Prostate gland (tissue), 2 donors: ENCODE data around the gene PAOX. TPM values are rescaled to one million over a fixed set of nuclear protein-coding genes. Genes with fewer than 3 reads are reported as not detected.

Experiments
- DNase-seq: peaks from one replicate; pipeline ENCODE4 v3.0.0-alpha.2; 2019; ENCODE audit warnings: low spot score
- H3K27ac ChIP-seq, 2 donors: fragments of 200-600 bp; sonication (generic); 2 replicates each; pipeline ENCODE4 v1.5.1; 2017 to 2019
- H3K27me3 ChIP-seq: fragments of 200-600 bp; sonication (generic); replicated peaks from 2 replicates; pipeline ENCODE4 v1.5.1; 2019; ENCODE audit not compliant: insufficient read depth
- H3K36me3 ChIP-seq, 2 donors: fragments of 200-600 bp; sonication (generic); 1 replicate in 1 of 2; 2 replicates in 1 of 2; pipeline versions ENCODE4 v1.5.1 to v1.8.1; 2017 to 2019
- H3K4me1 ChIP-seq: fragments of 200-600 bp; sonication (generic); replicated peaks from 2 replicates; pipeline ENCODE4 v1.5.1; 2019
- H3K4me3 ChIP-seq, 2 donors: fragments of 200-600 bp; sonication (generic); 2 replicates each; pipeline ENCODE4 v1.5.1; 2017 to 2019
- H3K9me3 ChIP-seq: fragments of 200-600 bp; sonication (generic); 2 replicates; pipeline ENCODE4 v1.5.1; 2017
- POLR2A ChIP-seq: fragments of 450-650 bp; IDR thresholded peaks from one replicate; pipeline ENCODE4 v1.6.1; 2016; ENCODE audit warnings: antibody characterized with exemption, mild to moderate bottlenecking
- POLR2AphosphoS5 ChIP-seq: sonication (generic); formaldehyde crosslinking; IDR thresholded peaks from one replicate; pipeline ENCODE4 v1.6.1; 2017; ENCODE audit warnings: antibody characterized with exemption
- WGBS: methylation state at CpG from one replicate; pipeline ENCODE4 v1.1.5; 2018; 5-methylcytosine and 5-hydroxymethylcytosine counted together
- intact Hi-C: fragments of 100-400 bp; cut with DNase I; formaldehyde crosslinking; loops from one replicate; pipeline ENCODE4 v1.14.2; 2022
- total RNA-seq, 2 donors: library from RNA; depleted of rRNA; stranded (reverse); fragments of >200 nt; gene quantifications; one replicate each; pipeline ENCODE4 v1.1.0, GENCODE V29; 2016
- TF ChIP-seq, protein P1 (sequence below), 4 experiments: fragments of 200-600 bp in 2 of 4; fragments of 450-650 bp in 2 of 4; sonication (generic) in 2 of 4; IDR thresholded peaks; 1 replicate in 3 of 4; 2 replicates in 1 of 4; pipeline ENCODE4 v1.5.1; 2016 to 2019; ENCODE audit warnings: antibody characterized with exemption in 4 of 4, mild to moderate bottlenecking in 2 of 4, moderate library complexity in 2 of 4

The PAOX gene
- total RNA-seq, 2 donors from 2014 or later = 17.5 to 20.2 TPM

DNA sequence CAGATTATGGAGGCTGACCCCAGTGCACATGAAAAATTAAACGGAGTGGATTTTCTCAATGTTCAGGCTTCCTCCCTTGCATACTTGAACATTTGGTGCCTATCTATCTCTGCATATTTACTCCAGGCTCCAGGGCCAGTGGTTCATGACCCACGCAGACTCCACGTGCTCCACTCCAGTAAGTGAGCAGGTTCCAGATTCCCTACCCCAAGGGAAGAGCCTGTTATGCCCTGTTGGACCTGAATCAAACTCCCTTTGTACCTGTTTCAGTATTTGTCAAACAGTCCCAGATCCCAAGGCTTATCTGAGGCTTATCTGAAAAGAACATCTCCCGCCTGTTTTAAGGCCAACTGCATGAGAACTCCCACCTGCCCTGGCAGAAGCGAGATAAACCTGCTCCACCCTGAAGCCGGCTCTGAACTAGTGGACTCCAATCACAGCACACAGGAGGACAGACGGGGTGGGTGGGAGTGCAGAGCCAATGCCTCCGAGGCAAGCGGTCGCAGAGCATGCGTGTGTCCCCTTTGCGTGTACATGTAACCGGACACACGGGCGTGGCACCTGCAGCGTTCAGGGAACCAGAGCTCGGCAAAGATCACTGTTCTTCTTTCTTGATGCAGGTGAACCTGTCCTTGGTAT is 19.0 kb upstream of the PAOX start:
- intact Hi-C loops = no loop called here
- Histone ChIP-seq H3K27me3 (no peaks in the 10 kb centered on the region), H3K4me1 (peaks cover 6% of the 10 kb centered on the region), H3K36me3 (no peaks in the 10 kb centered on the region), H3K9me3 (no peaks in the 10 kb centered on the region), H3K4me3 (no peak overlapping the region), H3K27ac (no peak overlapping the region)
- 36% methylated on average over 17 of the region's 17 CpGs for WGBS
- TF ChIP-seq, protein P1, sequence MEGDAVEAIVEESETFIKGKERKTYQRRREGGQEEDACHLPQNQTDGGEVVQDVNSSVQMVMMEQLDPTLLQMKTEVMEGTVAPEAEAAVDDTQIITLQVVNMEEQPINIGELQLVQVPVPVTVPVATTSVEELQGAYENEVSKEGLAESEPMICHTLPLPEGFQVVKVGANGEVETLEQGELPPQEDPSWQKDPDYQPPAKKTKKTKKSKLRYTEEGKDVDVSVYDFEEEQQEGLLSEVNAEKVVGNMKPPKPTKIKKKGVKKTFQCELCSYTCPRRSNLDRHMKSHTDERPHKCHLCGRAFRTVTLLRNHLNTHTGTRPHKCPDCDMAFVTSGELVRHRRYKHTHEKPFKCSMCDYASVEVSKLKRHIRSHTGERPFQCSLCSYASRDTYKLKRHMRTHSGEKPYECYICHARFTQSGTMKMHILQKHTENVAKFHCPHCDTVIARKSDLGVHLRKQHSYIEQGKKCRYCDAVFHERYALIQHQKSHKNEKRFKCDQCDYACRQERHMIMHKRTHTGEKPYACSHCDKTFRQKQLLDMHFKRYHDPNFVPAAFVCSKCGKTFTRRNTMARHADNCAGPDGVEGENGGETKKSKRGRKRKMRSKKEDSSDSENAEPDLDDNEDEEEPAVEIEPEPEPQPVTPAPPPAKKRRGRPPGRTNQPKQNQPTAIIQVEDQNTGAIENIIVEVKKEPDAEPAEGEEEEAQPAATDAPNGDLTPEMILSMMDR (IDR thresholded peaks at IDR 0.05) = no peak
- TF ChIP-seq POLR2A (no peak), POLR2AphosphoS5 (no peak)
- no peak for DNase-seq

DNA sequence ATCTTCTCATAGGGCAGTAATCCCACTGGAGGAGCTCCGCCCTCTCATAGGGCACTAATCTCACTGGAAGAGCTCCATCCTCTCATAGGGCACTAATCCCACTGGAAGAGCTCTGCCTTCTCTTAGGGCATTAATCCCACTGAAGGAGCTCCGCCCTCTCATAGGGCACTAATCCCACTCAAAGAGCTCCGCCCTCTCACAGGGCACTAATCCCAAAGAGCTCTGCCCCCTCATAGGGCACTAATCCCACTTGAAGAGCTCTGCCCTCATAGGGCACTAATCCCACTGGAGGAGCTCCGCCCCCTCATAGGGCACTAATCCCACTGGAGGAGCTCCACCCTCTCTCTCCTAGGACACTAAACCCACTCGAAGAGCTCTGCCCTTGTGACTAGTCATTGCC is 17.8 kb upstream of the PAOX start:
- peaks cover 2 to 6% of the 10 kb centered on the region in 2 donors for H3K36me3 ChIP-seq
- TF ChIP-seq, protein P1 (IDR thresholded peaks at IDR 0.05) = no peak
- TF ChIP-seq POLR2AphosphoS5 (no peak), POLR2A (no peak)
- no peak for DNase-seq
- H3K4me3 ChIP-seq = no peak overlapping the region
- no peaks in the 10 kb centered on the region for H3K9me3 ChIP-seq
- H3K27ac ChIP-seq = no peak overlapping the region
- 90% methylated on average over 5 of the region's 5 CpGs for whole genome bisulfite sequencing
- intact Hi-C loops = no loop called here
- no peaks in the 10 kb centered on the region for H3K27me3 ChIP-seq
- H3K4me1 ChIP-seq = peaks cover 6% of the 10 kb centered on the region

DNA sequence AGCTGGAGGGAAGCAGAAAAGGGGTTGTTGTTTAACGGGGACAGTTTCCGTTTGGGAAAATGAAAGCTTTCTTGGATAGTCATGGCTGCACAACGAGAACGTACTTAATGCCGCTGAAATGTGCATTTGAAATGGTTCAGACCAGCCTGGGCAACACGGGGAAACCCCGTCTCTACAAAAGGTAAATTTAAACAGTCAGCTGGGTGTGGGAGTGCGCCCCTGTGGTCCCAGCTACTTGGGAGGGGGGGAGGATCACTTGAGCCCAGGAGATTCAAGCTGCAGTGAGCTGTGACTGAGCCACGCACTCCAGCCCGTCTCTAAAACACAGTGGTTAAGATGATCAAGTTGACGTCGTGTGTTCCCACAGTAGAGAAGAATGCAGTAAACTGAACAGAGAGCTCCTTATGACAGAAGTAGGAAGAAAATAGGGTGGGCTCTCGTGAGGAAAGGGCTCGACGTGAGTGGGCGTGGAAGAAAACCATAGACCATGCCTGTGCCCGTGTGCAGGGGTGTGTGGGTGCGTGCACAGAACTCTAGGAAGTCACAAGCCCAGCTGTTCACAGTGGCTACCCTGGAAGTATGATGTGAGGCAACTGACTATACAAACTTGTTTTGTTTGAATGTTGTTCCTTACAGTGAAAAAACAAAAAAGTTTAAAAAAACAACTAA is 17.2 kb upstream of the PAOX start:
- Histone ChIP-seq H3K4me3 (no peak overlapping the region), H3K36me3 (peaks cover 7 to 10% of the 10 kb centered on the region in 2 donors), H3K27me3 (no peaks in the 10 kb centered on the region), H3K9me3 (no peaks in the 10 kb centered on the region), H3K4me1 (peaks cover 6% of the 10 kb centered on the region), H3K27ac (no peak overlapping the region)
- 81% methylated on average over 18 of the region's 18 CpGs for WGBS
- intact Hi-C loops = no loop called here
- no peak for DNase-seq
- TF ChIP-seq POLR2A (no peak), POLR2AphosphoS5 (no peak)
- TF ChIP-seq, protein P1 (IDR thresholded peaks at IDR 0.05) = no peak

DNA sequence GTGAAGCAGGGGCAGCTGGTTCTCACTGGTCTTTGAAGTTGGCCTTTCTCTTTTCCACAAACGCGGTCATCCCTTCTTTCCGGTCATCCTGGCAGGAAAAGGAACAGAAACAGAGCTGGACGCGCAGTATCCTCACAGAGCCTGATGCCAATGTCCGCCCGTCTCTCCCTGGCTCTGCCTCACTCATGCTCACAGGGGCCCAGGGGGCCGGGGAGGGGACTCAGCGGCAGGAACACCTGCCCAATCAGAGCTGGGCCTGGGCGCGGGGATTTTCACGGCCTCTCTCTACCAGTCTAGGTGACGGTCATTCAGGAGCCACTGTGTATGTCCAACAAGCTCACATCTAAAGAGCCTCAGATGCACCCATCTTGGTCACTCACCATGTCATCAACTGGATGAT is 16.2 kb upstream of the PAOX start:
- intact Hi-C loops = no loop called here
- H3K27me3 ChIP-seq = no peaks in the 10 kb centered on the region
- H3K4me1 ChIP-seq = peaks cover 6% of the 10 kb centered on the region
- TF ChIP-seq POLR2A (no peak), POLR2AphosphoS5 (no peak)
- TF ChIP-seq, protein P1 (IDR thresholded peaks at IDR 0.05) = no peak
- WGBS = 84% methylated on average over 13 of the region's 13 CpGs
- no peak overlapping the region for H3K4me3 ChIP-seq
- no peaks in the 10 kb centered on the region for H3K9me3 ChIP-seq
- peaks cover 7 to 10% of the 10 kb centered on the region in 2 donors for H3K36me3 ChIP-seq
- no peak for DNase-seq
- no peak overlapping the region for H3K27ac ChIP-seq
